SK-N-SH (cell line): ENCODE results near the gene CDC42EP3. TPM values are rescaled to one million over a fixed set of nuclear protein-coding genes. Genes with fewer than 3 reads are reported as not detected.

ENCODE experiments used
- CHD2 ChIP-seq: fragments of 150-350 bp; IDR thresholded peaks from 2 replicates; pipeline ENCODE4 v1.6.1; 2018; ENCODE audit warnings: low read length; ENCODE audit not compliant: partially characterized antibody
- ELF1 ChIP-seq: IDR thresholded peaks from 2 replicates; pipeline ENCODE4 v1.4.0; 2012
- EP300 ChIP-seq, 2 experiments: IDR thresholded peaks; 2 replicates each; pipeline versions ENCODE4 v1.4.0 to v1.6.1; 2012; ENCODE audit warnings: borderline replicate concordance in 1 of 2, low read depth in 1 of 2, low read length in 1 of 2
- EZH2phosphoT487 ChIP-seq: fragments of 200-600 bp; sonication (generic); IDR thresholded peaks from 2 replicates; pipeline ENCODE4 v1.6.1; 2017; ENCODE audit warnings: low read depth, mixed run types, mild to moderate bottlenecking, antibody characterized with exemption, moderate library complexity, borderline replicate concordance
- JUND ChIP-seq: IDR thresholded peaks from 2 replicates; pipeline ENCODE4 v1.4.0; 2012
- MEF2A ChIP-seq: IDR thresholded peaks from 2 replicates; pipeline ENCODE4 v1.4.0; 2012; ENCODE audit warnings: low read depth, borderline replicate concordance
- MXI1 ChIP-seq: IDR thresholded peaks from 2 replicates; pipeline ENCODE4 v1.6.1; 2012; ENCODE audit warnings: mild to moderate bottlenecking, low read depth, low read length, improper control_type of control experiment
- NFIC ChIP-seq: IDR thresholded peaks from 2 replicates; pipeline ENCODE4 v1.4.0; 2012; ENCODE audit warnings: borderline replicate concordance
- NRF1 ChIP-seq: IDR thresholded peaks from 2 replicates; pipeline ENCODE4 v1.6.1; 2012; ENCODE audit warnings: low read depth, mild to moderate bottlenecking, low read length
- POLR2AphosphoS5 ChIP-seq: IDR thresholded peaks from 2 replicates; pipeline ENCODE4 v1.6.1; 2012; ENCODE audit warnings: low read depth, low read length
- RAD21 ChIP-seq: IDR thresholded peaks from 2 replicates; pipeline ENCODE4 v1.6.1; 2012; ENCODE audit warnings: mild to moderate bottlenecking, low read length
- RCOR1 ChIP-seq: fragments of 150-350 bp; IDR thresholded peaks from 2 replicates; pipeline ENCODE4 v1.6.1; 2017; ENCODE audit warnings: antibody characterized with exemption, low read length
- TCF12 ChIP-seq: IDR thresholded peaks from 2 replicates; pipeline ENCODE4 v1.4.0; 2012
- TEAD4 ChIP-seq: IDR thresholded peaks from 2 replicates; pipeline ENCODE4 v1.4.0; 2012; ENCODE audit warnings: mild to moderate bottlenecking, borderline replicate concordance; ENCODE audit not compliant: insufficient read depth
- USF1 ChIP-seq: IDR thresholded peaks from 2 replicates; pipeline ENCODE4 v1.4.0; 2012; ENCODE audit warnings: low read depth, borderline replicate concordance
- polyA plus RNA-seq, 3 experiments: library from polyadenylated mRNA; depleted of rRNA; stranded (reverse); fragments of >200 nt; gene quantifications; 2 replicates each; pipeline ENCODE4 v1.2.3, GENCODE V29; 2012
- TF ChIP-seq, protein P1 (sequence below): IDR thresholded peaks from 2 replicates; pipeline ENCODE4 v1.6.1; 2012; ENCODE audit warnings: mild to moderate bottlenecking, low read depth, low read length, moderate library complexity
- TF ChIP-seq, protein P2 (sequence below): fragments of 150-350 bp; IDR thresholded peaks from 2 replicates; pipeline ENCODE4 v1.6.1; 2016; ENCODE audit warnings: mild to moderate bottlenecking, low read depth, low read length
- TF ChIP-seq, protein P3 (sequence below): IDR thresholded peaks from 2 replicates; pipeline ENCODE4 v1.4.0; 2012; ENCODE audit warnings: low read depth, borderline replicate concordance
- TF ChIP-seq, protein P4 (sequence below): fragments of 200-600 bp; sonication (generic); IDR thresholded peaks from 2 replicates; pipeline ENCODE4 v1.6.1; 2017; ENCODE audit warnings: antibody characterized with exemption, mild to moderate bottlenecking, moderate library complexity
- TF ChIP-seq, protein P5 (sequence below): IDR thresholded peaks from 2 replicates; pipeline ENCODE4; 2012

Gene CDC42EP3
- polyA plus RNA-seq, 1 of the 3 experiments (the other 2 are of a cell fraction), result 87.5 TPM

- TF ChIP-seq, protein P1, sequence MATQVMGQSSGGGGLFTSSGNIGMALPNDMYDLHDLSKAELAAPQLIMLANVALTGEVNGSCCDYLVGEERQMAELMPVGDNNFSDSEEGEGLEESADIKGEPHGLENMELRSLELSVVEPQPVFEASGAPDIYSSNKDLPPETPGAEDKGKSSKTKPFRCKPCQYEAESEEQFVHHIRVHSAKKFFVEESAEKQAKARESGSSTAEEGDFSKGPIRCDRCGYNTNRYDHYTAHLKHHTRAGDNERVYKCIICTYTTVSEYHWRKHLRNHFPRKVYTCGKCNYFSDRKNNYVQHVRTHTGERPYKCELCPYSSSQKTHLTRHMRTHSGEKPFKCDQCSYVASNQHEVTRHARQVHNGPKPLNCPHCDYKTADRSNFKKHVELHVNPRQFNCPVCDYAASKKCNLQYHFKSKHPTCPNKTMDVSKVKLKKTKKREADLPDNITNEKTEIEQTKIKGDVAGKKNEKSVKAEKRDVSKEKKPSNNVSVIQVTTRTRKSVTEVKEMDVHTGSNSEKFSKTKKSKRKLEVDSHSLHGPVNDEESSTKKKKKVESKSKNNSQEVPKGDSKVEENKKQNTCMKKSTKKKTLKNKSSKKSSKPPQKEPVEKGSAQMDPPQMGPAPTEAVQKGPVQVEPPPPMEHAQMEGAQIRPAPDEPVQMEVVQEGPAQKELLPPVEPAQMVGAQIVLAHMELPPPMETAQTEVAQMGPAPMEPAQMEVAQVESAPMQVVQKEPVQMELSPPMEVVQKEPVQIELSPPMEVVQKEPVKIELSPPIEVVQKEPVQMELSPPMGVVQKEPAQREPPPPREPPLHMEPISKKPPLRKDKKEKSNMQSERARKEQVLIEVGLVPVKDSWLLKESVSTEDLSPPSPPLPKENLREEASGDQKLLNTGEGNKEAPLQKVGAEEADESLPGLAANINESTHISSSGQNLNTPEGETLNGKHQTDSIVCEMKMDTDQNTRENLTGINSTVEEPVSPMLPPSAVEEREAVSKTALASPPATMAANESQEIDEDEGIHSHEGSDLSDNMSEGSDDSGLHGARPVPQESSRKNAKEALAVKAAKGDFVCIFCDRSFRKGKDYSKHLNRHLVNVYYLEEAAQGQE, result 0 out of 2 replicates have a peak, but pooled peaks have one; percentile 34
- TF ChIP-seq, protein P2, sequence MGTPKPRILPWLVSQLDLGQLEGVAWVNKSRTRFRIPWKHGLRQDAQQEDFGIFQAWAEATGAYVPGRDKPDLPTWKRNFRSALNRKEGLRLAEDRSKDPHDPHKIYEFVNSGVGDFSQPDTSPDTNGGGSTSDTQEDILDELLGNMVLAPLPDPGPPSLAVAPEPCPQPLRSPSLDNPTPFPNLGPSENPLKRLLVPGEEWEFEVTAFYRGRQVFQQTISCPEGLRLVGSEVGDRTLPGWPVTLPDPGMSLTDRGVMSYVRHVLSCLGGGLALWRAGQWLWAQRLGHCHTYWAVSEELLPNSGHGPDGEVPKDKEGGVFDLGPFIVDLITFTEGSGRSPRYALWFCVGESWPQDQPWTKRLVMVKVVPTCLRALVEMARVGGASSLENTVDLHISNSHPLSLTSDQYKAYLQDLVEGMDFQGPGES, result no peak
- TF ChIP-seq EP300 (IDR thresholded peaks at IDR 0.05; ENCODE audit: borderline replicate concordance in 1 of 2, low read depth in 1 of 2, low read length in 1 of 2), result peak; percentile 6 to 70; a peak in 1 of 4 replicates
- TF ChIP-seq NRF1, result no peak
- TF ChIP-seq, protein P3, sequence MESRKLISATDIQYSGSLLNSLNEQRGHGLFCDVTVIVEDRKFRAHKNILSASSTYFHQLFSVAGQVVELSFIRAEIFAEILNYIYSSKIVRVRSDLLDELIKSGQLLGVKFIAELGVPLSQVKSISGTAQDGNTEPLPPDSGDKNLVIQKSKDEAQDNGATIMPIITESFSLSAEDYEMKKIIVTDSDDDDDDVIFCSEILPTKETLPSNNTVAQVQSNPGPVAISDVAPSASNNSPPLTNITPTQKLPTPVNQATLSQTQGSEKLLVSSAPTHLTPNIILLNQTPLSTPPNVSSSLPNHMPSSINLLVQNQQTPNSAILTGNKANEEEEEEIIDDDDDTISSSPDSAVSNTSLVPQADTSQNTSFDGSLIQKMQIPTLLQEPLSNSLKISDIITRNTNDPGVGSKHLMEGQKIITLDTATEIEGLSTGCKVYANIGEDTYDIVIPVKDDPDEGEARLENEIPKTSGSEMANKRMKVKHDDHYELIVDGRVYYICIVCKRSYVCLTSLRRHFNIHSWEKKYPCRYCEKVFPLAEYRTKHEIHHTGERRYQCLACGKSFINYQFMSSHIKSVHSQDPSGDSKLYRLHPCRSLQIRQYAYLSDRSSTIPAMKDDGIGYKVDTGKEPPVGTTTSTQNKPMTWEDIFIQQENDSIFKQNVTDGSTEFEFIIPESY, result 0 out of 2 replicates have a peak, but pooled peaks have one; percentile 58
- no peak for TF ChIP-seq EZH2phosphoT487
- TF ChIP-seq TEAD4, result peak; percentile 85
- no peak for TF ChIP-seq MXI1
- TF ChIP-seq NFIC, result peak; percentile 49; the same call in 1 of the 2 replicates
- TF ChIP-seq ELF1, result no peak
- no peak for TF ChIP-seq RCOR1
- TF ChIP-seq, protein P4, sequence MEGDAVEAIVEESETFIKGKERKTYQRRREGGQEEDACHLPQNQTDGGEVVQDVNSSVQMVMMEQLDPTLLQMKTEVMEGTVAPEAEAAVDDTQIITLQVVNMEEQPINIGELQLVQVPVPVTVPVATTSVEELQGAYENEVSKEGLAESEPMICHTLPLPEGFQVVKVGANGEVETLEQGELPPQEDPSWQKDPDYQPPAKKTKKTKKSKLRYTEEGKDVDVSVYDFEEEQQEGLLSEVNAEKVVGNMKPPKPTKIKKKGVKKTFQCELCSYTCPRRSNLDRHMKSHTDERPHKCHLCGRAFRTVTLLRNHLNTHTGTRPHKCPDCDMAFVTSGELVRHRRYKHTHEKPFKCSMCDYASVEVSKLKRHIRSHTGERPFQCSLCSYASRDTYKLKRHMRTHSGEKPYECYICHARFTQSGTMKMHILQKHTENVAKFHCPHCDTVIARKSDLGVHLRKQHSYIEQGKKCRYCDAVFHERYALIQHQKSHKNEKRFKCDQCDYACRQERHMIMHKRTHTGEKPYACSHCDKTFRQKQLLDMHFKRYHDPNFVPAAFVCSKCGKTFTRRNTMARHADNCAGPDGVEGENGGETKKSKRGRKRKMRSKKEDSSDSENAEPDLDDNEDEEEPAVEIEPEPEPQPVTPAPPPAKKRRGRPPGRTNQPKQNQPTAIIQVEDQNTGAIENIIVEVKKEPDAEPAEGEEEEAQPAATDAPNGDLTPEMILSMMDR, result no peak
- no peak for TF ChIP-seq RAD21
- TF ChIP-seq, protein P5, sequence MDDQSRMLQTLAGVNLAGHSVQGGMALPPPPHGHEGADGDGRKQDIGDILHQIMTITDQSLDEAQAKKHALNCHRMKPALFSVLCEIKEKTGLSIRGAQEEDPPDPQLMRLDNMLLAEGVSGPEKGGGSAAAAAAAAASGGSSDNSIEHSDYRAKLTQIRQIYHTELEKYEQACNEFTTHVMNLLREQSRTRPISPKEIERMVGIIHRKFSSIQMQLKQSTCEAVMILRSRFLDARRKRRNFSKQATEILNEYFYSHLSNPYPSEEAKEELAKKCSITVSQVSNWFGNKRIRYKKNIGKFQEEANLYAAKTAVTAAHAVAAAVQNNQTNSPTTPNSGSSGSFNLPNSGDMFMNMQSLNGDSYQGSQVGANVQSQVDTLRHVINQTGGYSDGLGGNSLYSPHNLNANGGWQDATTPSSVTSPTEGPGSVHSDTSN, result peak; percentile 37; the same call in 1 of the 2 replicates
- TF ChIP-seq TCF12, result peak; percentile 56
- TF ChIP-seq JUND, result peak; percentile 67; the same call in 1 of the 2 replicates
- 0 out of 2 replicates have a peak, but pooled peaks have one; percentile 35 for TF ChIP-seq MEF2A
- no peak for TF ChIP-seq USF1
- TF ChIP-seq CHD2, result no peak
- no peak for TF ChIP-seq POLR2AphosphoS5
- TF ChIP-seq, all 33 proteins: peak for 12
Measured at GRCh38 chr2:37698931-37699481, 27.6 kb upstream of the CDC42EP3 start (continued).
